H1 (cell line): Measurements from ENCODE around the gene DDX4. TPM values are rescaled to one million over a fixed set of nuclear protein-coding genes. Genes with fewer than 3 reads are reported as not detected.

Experiments used
- CTCF ChIA-PET: fragments of 300-600 bp; sonication (Branson Sonifier 250); formaldehyde crosslinking; loops from one replicate; lab custom pipeline; 2021; ENCODE audit not compliant: partially characterized antibody; lab: Charles Lee
- POLR2A ChIA-PET: fragments of 300-600 bp; sonication (Branson Sonifier 250); formaldehyde crosslinking; loops from one replicate; lab custom pipeline; 2021; ENCODE audit warnings: inconsistent platforms; ENCODE audit not compliant: partially characterized antibody; lab: Charles Lee
- DNase-seq, 2 experiments: peaks; one replicate each; pipeline versions ENCODE4 v3.0.0 to v3.0.0-alpha.2; 2010 to 2022; ENCODE audit warnings: low spot score in 2 of 2, low read depth in 1 of 2, mixed read lengths in 1 of 2
- FAIRE-seq: peaks from 2 replicates; lab custom pipeline; 2011; peaks lifted over from hg19 to GRCh38; lab: Jason Lieb, UNC
- H2AFZ ChIP-seq: 2 replicates; pipeline ENCODE4 v1.8.1; 2012; ENCODE audit warnings: low read length, inconsistent platforms
- H2AK5ac ChIP-seq: 2 replicates; pipeline ENCODE4 v1.6.1; 2013; ENCODE audit warnings: low read depth, low read length
- H2BK120ac ChIP-seq: replicated peaks from 2 replicates; pipeline ENCODE3; 2013; ENCODE audit warnings: low read depth, low read length, inconsistent platforms
- H2BK12ac ChIP-seq: 2 replicates; pipeline ENCODE4 v1.6.1; 2013; ENCODE audit warnings: low read depth, low read length
- H2BK15ac ChIP-seq: 2 replicates; pipeline ENCODE4 v1.6.1; 2013; ENCODE audit warnings: low read length
- H2BK20ac ChIP-seq: 2 replicates; pipeline ENCODE4 v1.6.1; 2013; ENCODE audit warnings: low read length
- H2BK5ac ChIP-seq: 2 replicates; pipeline ENCODE4 v1.6.1; 2013; ENCODE audit warnings: low read depth, low read length
- H3K14ac ChIP-seq: 2 replicates; pipeline ENCODE4 v1.6.1; 2013; ENCODE audit warnings: inconsistent platforms; ENCODE audit not compliant: insufficient read length
- H3K18ac ChIP-seq: 2 replicates; pipeline ENCODE4 v1.6.1; 2013; ENCODE audit warnings: low read length; ENCODE audit errors: extremely low read depth
- H3K23ac ChIP-seq: 2 replicates; pipeline ENCODE4 v1.6.1; 2013; ENCODE audit warnings: inconsistent platforms; ENCODE audit not compliant: insufficient read length
- H3K23me2 ChIP-seq: 2 replicates; pipeline ENCODE4 v1.6.1; 2013; ENCODE audit warnings: low read depth, low read length
- H3K27ac ChIP-seq: 2 replicates; pipeline ENCODE4 v1.6.1; 2011; ENCODE audit warnings: low read depth, low read length, inconsistent platforms
- H3K27me3 ChIP-seq, 4 experiments: replicated peaks in 1 of 4; 1 replicate in 1 of 4; 2 replicates in 3 of 4; pipeline versions ENCODE4 v1.6.1 to v1.8.1; 2011 to 2013; ENCODE audit warnings: low read length in 3 of 4, mild to moderate bottlenecking in 3 of 4, inconsistent platforms in 2 of 4, mixed read lengths in 2 of 4, moderate library complexity in 1 of 4; ENCODE audit not compliant: control insufficient read depth in 3 of 4, insufficient read depth in 3 of 4; ENCODE audit errors: extremely low read depth in 1 of 4
- H3K36me3 ChIP-seq, 4 experiments: 2 replicates each; pipeline versions ENCODE4 v1.6.1 to v1.8.1; 2011 to 2013; ENCODE audit warnings: mild to moderate bottlenecking in 4 of 4, low read length in 3 of 4, moderate library complexity in 2 of 4, control low read depth in 1 of 4, inconsistent platforms in 1 of 4; ENCODE audit not compliant: insufficient read depth in 4 of 4, control insufficient read depth in 2 of 4
- H3K4ac ChIP-seq: replicated peaks from 2 replicates; pipeline ENCODE3; 2013; ENCODE audit warnings: low read length, low read depth, mixed read lengths, inconsistent platforms; ENCODE audit not compliant: insufficient read length
- H3K4me1 ChIP-seq, 4 experiments: replicated peaks in 1 of 4; 1 replicate in 1 of 4; 2 replicates in 3 of 4; pipeline versions ENCODE4 v1.6.1 to v1.8.1; 2011 to 2013; ENCODE audit warnings: low read length in 3 of 4, inconsistent platforms in 2 of 4, mixed read lengths in 1 of 4; ENCODE audit not compliant: insufficient read depth in 4 of 4, control insufficient read depth in 3 of 4
- H3K4me2 ChIP-seq, 2 experiments: 2 replicates each; pipeline versions ENCODE4 v1.6.1 to v1.8.1; 2011 to 2013; ENCODE audit warnings: low read depth in 2 of 2, low read length in 2 of 2, control low read depth in 1 of 2, inconsistent platforms in 1 of 2, mild to moderate bottlenecking in 1 of 2; ENCODE audit not compliant: insufficient read depth in 1 of 2
- H3K4me3 ChIP-seq, 4 experiments: fragments of 200-600, 300-600 bp in 1 of 4; sonication (generic), shearing (Covaris generic), sonication (Bioruptor Twin) in 1 of 4; 2 replicates each; pipeline versions ENCODE4 v1.5.1 to v1.8.1; 2011 to 2016; ENCODE audit warnings: low read length in 4 of 4, low read depth in 3 of 4, control low read depth in 2 of 4, inconsistent platforms in 2 of 4, mild to moderate bottlenecking in 2 of 4, mixed read lengths in 1 of 4, moderate library complexity in 1 of 4; ENCODE audit not compliant: insufficient read depth in 2 of 4; ENCODE audit errors: extremely low read depth in 1 of 4
- H3K56ac ChIP-seq: replicated peaks from 2 replicates; pipeline ENCODE3; 2013; ENCODE audit warnings: low read depth, mild to moderate bottlenecking, mixed read lengths, low read length, inconsistent platforms; ENCODE audit not compliant: insufficient read length
- H3K79me1 ChIP-seq: 2 replicates; pipeline ENCODE4 v1.6.1; 2013; ENCODE audit warnings: low read depth, low read length, control low read depth
- H3K79me2 ChIP-seq, 2 experiments: 2 replicates each; pipeline versions ENCODE4 v1.6.1 to v1.8.1; 2012 to 2013; ENCODE audit warnings: low read length in 2 of 2, mild to moderate bottlenecking in 2 of 2, inconsistent platforms in 1 of 2; ENCODE audit not compliant: insufficient read depth in 2 of 2, control insufficient read depth in 1 of 2
- H3K9ac ChIP-seq, 4 experiments: replicated peaks in 1 of 4; 1 replicate in 1 of 4; 2 replicates in 3 of 4; pipeline versions ENCODE4 v1.6.1 to v1.8.1; 2011 to 2013; ENCODE audit warnings: low read depth in 3 of 4, low read length in 3 of 4, control low read depth in 2 of 4, mild to moderate bottlenecking in 2 of 4, moderate library complexity in 2 of 4, inconsistent platforms in 1 of 4; ENCODE audit errors: extremely low read depth in 1 of 4
- H3K9me3 ChIP-seq, 2 experiments: 2 replicates each; pipeline versions ENCODE4 v1.6.1 to v1.8.1; 2012 to 2013; ENCODE audit warnings: mild to moderate bottlenecking in 2 of 2, moderate library complexity in 2 of 2, control low read depth in 1 of 2, inconsistent platforms in 1 of 2, low read depth in 1 of 2, low read length in 1 of 2, mixed read lengths in 1 of 2; ENCODE audit not compliant: insufficient read depth in 2 of 2
- H4K20me1 ChIP-seq, 2 experiments: replicated peaks in 1 of 2; 2 replicates each; pipeline versions ENCODE3 to v1.8.1; 2011 to 2013; ENCODE audit warnings: inconsistent platforms in 2 of 2, low read length in 2 of 2, mild to moderate bottlenecking in 1 of 2; ENCODE audit not compliant: insufficient read depth in 2 of 2, control insufficient read depth in 1 of 2
- H4K5ac ChIP-seq: 2 replicates; pipeline ENCODE4 v1.6.1; 2013; ENCODE audit warnings: low read length, low read depth, mixed read lengths, inconsistent platforms; ENCODE audit not compliant: insufficient read length
- H4K8ac ChIP-seq: 2 replicates; pipeline ENCODE4 v1.8.0; 2013; ENCODE audit warnings: mild to moderate bottlenecking, moderate library complexity, low read length, inconsistent platforms; ENCODE audit not compliant: insufficient read depth; ENCODE audit errors: extremely low read depth
- H4K91ac ChIP-seq: replicated peaks from 2 replicates; pipeline ENCODE3; 2013; ENCODE audit warnings: low read length, mixed read lengths, inconsistent platforms; ENCODE audit not compliant: insufficient read length
- ASH2L ChIP-seq: fragments of 200-600, 300-600 bp; sonication (generic); IDR thresholded peaks from one replicate; pipeline ENCODE4 v1.7.1; 2017; ENCODE audit warnings: low read length
- CBX5 ChIP-seq: fragments of 300-800, 300-1000 bp; sonication (generic); IDR thresholded peaks from 2 replicates; pipeline ENCODE4 v1.7.1; 2016; ENCODE audit warnings: antibody characterized with exemption, low read length, low read depth
- GTF2F1 ChIP-seq: IDR thresholded peaks from 2 replicates; pipeline ENCODE4 v1.6.1; 2012; ENCODE audit warnings: low read depth, low read length, improper control_type of control experiment, borderline replicate concordance
- NRF1 ChIP-seq: IDR thresholded peaks from 2 replicates; pipeline ENCODE4 v1.6.1; 2011; ENCODE audit warnings: mild to moderate bottlenecking, low read depth, low read length, improper control_type of control experiment
- WGBS, 2 experiments: shearing (Covaris generic) in 1 of 2; methylation state at CpG; one replicate each; pipeline versions ENCODE4 v1.1.6 to v1.1.7; 2013 to 2015; ENCODE audit warnings: low lambda C conversion rate in 2 of 2, mixed read lengths in 2 of 2, inconsistent platforms in 1 of 2, low coverage in 1 of 2, missing lambda C conversion rate in 1 of 2; ENCODE audit not compliant: insufficient replicate concordance in 2 of 2, insufficient coverage in 1 of 2, insufficient read length in 1 of 2; ENCODE audit errors: extremely low coverage in 1 of 2, missing lambda C conversion rate in 1 of 2; 5-methylcytosine and 5-hydroxymethylcytosine counted together
- polyA plus RNA-seq, 7 experiments: library from polyadenylated mRNA; depleted of rRNA in 3 of 7; stranded (reverse) in 5 of 7; unstranded in 2 of 7; fragments of >200 nt in 5 of 7; fragments of 200-250 nt in 2 of 7; gene quantifications; 1 replicate in 5 of 7; 2 replicates in 1 of 7; 4 replicates in 1 of 7; pipeline versions ENCODE4 v1.2.1 to v1.2.3, GENCODE V29; 2011 to 2013; ENCODE audit warnings: missing spikeins in 2 of 7, mixed read lengths in 2 of 7
- total RNA-seq: library from RNA; stranded (reverse); fragmentation: NEBNext Ultra II Directional; extraction: Animal tissue kit (Norgen Biotek cat#: 25700); gene quantifications from 2 replicates; pipeline ENCODE4 v1.2.1, GENCODE V29; 2021

DDX4 gene
- total and polyA plus RNA-seq, 2 of the 8 experiments (the other 6 are each of a cell fraction or from before 2014, with no cell fraction given): 0.15 TPM; not detected in 1

GRCh38 chr5:55742778-55743177 lies 4.9 kb downstream of the DDX4 start:
- no peak overlapping the region for H2BK120ac ChIP-seq
- H3K9me3 ChIP-seq: no peaks in the 10 kb centered on the region
- H4K8ac ChIP-seq: no peak overlapping the region
- ChIA-PET CTCF (no interaction called here), POLR2A (interaction anchor here (1.1 kb wide), 1 partner anchor 8 kb away, joined by 3 read pairs; no protein-coding TSS in a partner anchor)
- no peaks in the 10 kb centered on the region for H3K23me2 ChIP-seq
- no peak overlapping the region for H3K18ac ChIP-seq
- TF ChIP-seq CBX5 (no peak), NRF1 (no peak), ASH2L (no peak), GTF2F1 (no peak)
- 91% methylated on average over 3 of the region's 3 CpGs; no CpG with 5 or more reads in 1 of the 2 experiments for WGBS, 2 experiments
- no peak overlapping the region for H4K91ac ChIP-seq
- H2AK5ac ChIP-seq: no peak overlapping the region
- H3K23ac ChIP-seq: no peak overlapping the region
- no peak overlapping the region for H4K5ac ChIP-seq
- H3K27ac ChIP-seq: no peak overlapping the region
- no peaks in the 10 kb centered on the region for H3K79me1 ChIP-seq
- H3K4me2 ChIP-seq: no peak overlapping the region
- DNase-seq (no peak), FAIRE-seq (no peak)
- no peak overlapping the region for H2BK12ac ChIP-seq
- no peak overlapping the region for H2BK5ac ChIP-seq
- H3K56ac ChIP-seq: no peak overlapping the region
- H3K14ac ChIP-seq: no peak overlapping the region
- no peak overlapping the region for H3K4ac ChIP-seq
- no peak overlapping the region for H2BK20ac ChIP-seq
- 0 out of 2 replicates have a peak overlapping the region, but pooled peaks have one; percentile 47 for H2AFZ ChIP-seq
- H3K36me3 ChIP-seq: no peaks in the 10 kb centered on the region
- no peaks in the 10 kb centered on the region for H3K79me2 ChIP-seq
- no peak overlapping the region for H2BK15ac ChIP-seq
- H3K4me3 ChIP-seq: no peak overlapping the region
- no peaks in the 10 kb centered on the region for H3K27me3 ChIP-seq
- H4K20me1 ChIP-seq: no peaks in the 10 kb centered on the region
- H3K4me1 ChIP-seq: no peaks in the 10 kb centered on the region
- H3K9ac ChIP-seq: no peak overlapping the region; a peak in 1 of 7 replicates
